Mesenchymal stem cell (in vitro differentiated cells and primary cell): ENCODE data around the gene TTYH3.
A peak's percentile ranks its signal among the peaks of the same experiment; 100 is the strongest.

Experiments
- DNase-seq: peaks from one replicate; pipeline ENCODE4 v3.0.0-alpha.2; 2013
- H2AFZ ChIP-seq: one replicate; pipeline ENCODE4 v1.6.1; 2013; ENCODE audit warnings: low read depth, mild to moderate bottlenecking, control low read depth, inconsistent platforms, low read length, moderate library complexity
- H2AK5ac ChIP-seq: 2 replicates; pipeline ENCODE4 v1.6.1; 2013; ENCODE audit warnings: low read length, moderate library complexity, mild to moderate bottlenecking, inconsistent platforms; ENCODE audit not compliant: severe bottlenecking
- H2BK120ac ChIP-seq: one replicate; pipeline ENCODE4 v1.6.1; 2013; ENCODE audit warnings: low read depth, mild to moderate bottlenecking, inconsistent platforms, low read length, moderate library complexity
- H2BK12ac ChIP-seq, 2 experiments: one replicate each; pipeline ENCODE4 v1.6.1; 2013; ENCODE audit warnings: inconsistent platforms in 2 of 2, low read length in 2 of 2, mild to moderate bottlenecking in 2 of 2, moderate library complexity in 2 of 2, control low read depth in 1 of 2
- H2BK15ac ChIP-seq: one replicate; pipeline ENCODE4 v1.6.1; 2013; ENCODE audit warnings: mild to moderate bottlenecking, low read depth, inconsistent platforms; ENCODE audit not compliant: poor library complexity, severe bottlenecking
- H2BK5ac ChIP-seq: 2 replicates; pipeline ENCODE4 v1.6.1; 2013; ENCODE audit warnings: low read depth, mild to moderate bottlenecking, low read length, control low read depth, inconsistent platforms; ENCODE audit not compliant: poor library complexity, severe bottlenecking
- H3K14ac ChIP-seq, 2 experiments: one replicate each; pipeline ENCODE4 v1.6.1; 2013; ENCODE audit warnings: inconsistent platforms in 2 of 2, low read length in 2 of 2, control low read depth in 1 of 2, mild to moderate bottlenecking in 1 of 2, moderate library complexity in 1 of 2
- H3K18ac ChIP-seq, 2 experiments: one replicate each; pipeline ENCODE4 v1.6.1; 2013; ENCODE audit warnings: inconsistent platforms in 2 of 2, low read length in 2 of 2, control low read depth in 1 of 2, low read depth in 1 of 2, mild to moderate bottlenecking in 1 of 2
- H3K23ac ChIP-seq, 2 experiments: one replicate each; pipeline ENCODE4 v1.6.1; 2013; ENCODE audit warnings: inconsistent platforms in 2 of 2, low read length in 2 of 2, mild to moderate bottlenecking in 2 of 2, moderate library complexity in 2 of 2, control low read depth in 1 of 2
- H3K27ac ChIP-seq: 2 replicates; pipeline ENCODE4 v1.5.1; 2013; ENCODE audit warnings: mild to moderate bottlenecking, moderate library complexity, low read length, control low read depth, inconsistent platforms; ENCODE audit not compliant: poor library complexity, severe bottlenecking
- H3K27me3 ChIP-seq, 2 experiments: 2 replicates each; pipeline versions ENCODE4 v1.6.1 to v1.7.0; 2013; ENCODE audit warnings: low read length in 2 of 2, mild to moderate bottlenecking in 2 of 2, moderate library complexity in 2 of 2, control low read depth in 1 of 2, inconsistent platforms in 1 of 2; ENCODE audit not compliant: control insufficient read depth in 1 of 2, insufficient read depth in 1 of 2
- H3K36me3 ChIP-seq, 2 experiments: 2 replicates each; pipeline versions ENCODE4 v1.6.1 to v1.7.0; 2013; ENCODE audit warnings: low read length in 2 of 2, control low read depth in 1 of 2, inconsistent platforms in 1 of 2, low read depth in 1 of 2, mild to moderate bottlenecking in 1 of 2; ENCODE audit not compliant: insufficient read depth in 2 of 2, control insufficient read depth in 1 of 2
- H3K4ac ChIP-seq, 2 experiments: one replicate each; pipeline ENCODE4 v1.6.1; 2013; ENCODE audit warnings: inconsistent platforms in 2 of 2, low read length in 2 of 2, mild to moderate bottlenecking in 2 of 2, moderate library complexity in 2 of 2, control low read depth in 1 of 2, low read depth in 1 of 2
- H3K4me1 ChIP-seq: 2 replicates; pipeline ENCODE4 v1.6.1; 2013; ENCODE audit warnings: low read depth, low read length, control low read depth; ENCODE audit not compliant: control insufficient read depth, insufficient read depth
- H3K4me2 ChIP-seq: 2 replicates; pipeline ENCODE4 v1.6.1; 2013; ENCODE audit warnings: low read length, mild to moderate bottlenecking, inconsistent platforms; ENCODE audit not compliant: poor library complexity, severe bottlenecking
- H3K4me3 ChIP-seq, 2 experiments: 2 replicates each; pipeline versions ENCODE4 v1.5.1 to v1.7.0; 2013; ENCODE audit warnings: low read length in 2 of 2, mild to moderate bottlenecking in 2 of 2, control low read depth in 1 of 2, low read depth in 1 of 2; ENCODE audit not compliant: insufficient read depth in 1 of 2
- H3K79me1 ChIP-seq: replicated peaks from 2 replicates; pipeline ENCODE4 v1.6.1; 2013; ENCODE audit warnings: mild to moderate bottlenecking, control low read depth, low read length, inconsistent platforms; ENCODE audit not compliant: poor library complexity, severe bottlenecking
- H3K9ac ChIP-seq: 2 replicates; pipeline ENCODE4 v1.7.0; 2013; ENCODE audit warnings: mild to moderate bottlenecking, low read length, moderate library complexity
- H3K9me3 ChIP-seq: 2 replicates; pipeline ENCODE4 v1.7.0; 2013; ENCODE audit warnings: mild to moderate bottlenecking, low read length; ENCODE audit not compliant: control insufficient read depth
- H4K8ac ChIP-seq: one replicate; pipeline ENCODE4 v1.6.1; 2013; ENCODE audit warnings: inconsistent platforms, mild to moderate bottlenecking, low read length, moderate library complexity
- H4K91ac ChIP-seq: one replicate; pipeline ENCODE4 v1.6.1; 2013; ENCODE audit warnings: mild to moderate bottlenecking, low read length, inconsistent platforms
- WGBS: methylation state at CpG from one replicate; pipeline ENCODE4 v1.1.7; 2013; ENCODE audit warnings: mixed read lengths; 5-methylcytosine and 5-hydroxymethylcytosine counted together

The TTYH3 gene

GRCh38 chr7:2623698-2624014 is 8.1 kb upstream of the TTYH3 start:
- H2BK12ac ChIP-seq = peak overlapping the region; percentile 27 to 72
- H3K4me2 ChIP-seq = no peak overlapping the region
- peak overlapping the region; percentile 71 for H4K91ac ChIP-seq
- no peak overlapping the region for H3K27ac ChIP-seq
- peak overlapping the region; percentile 50 to 85 for H3K4ac ChIP-seq
- peak overlapping the region; percentile 92 for H2BK15ac ChIP-seq
- peak overlapping the region; percentile 54 for H2BK120ac ChIP-seq
- H3K23ac ChIP-seq = no peak overlapping the region
- H2AK5ac ChIP-seq = peak overlapping the region; percentile 85
- no peak overlapping the region for H3K4me3 ChIP-seq
- peaks cover 4% of the 10 kb centered on the region for H3K79me1 ChIP-seq
- peak overlapping the region; percentile 7 for H3K9ac ChIP-seq
- H2BK5ac ChIP-seq = peak overlapping the region; percentile 32
- no peaks in the 10 kb centered on the region for H3K36me3 ChIP-seq
- H3K9me3 ChIP-seq = no peaks in the 10 kb centered on the region
- no peak for DNase-seq
- H3K18ac ChIP-seq = peak overlapping the region; percentile 13 to 73
- H3K4me1 ChIP-seq = peaks cover 49% of the 10 kb centered on the region
- no peak overlapping the region for H2AFZ ChIP-seq
- 94% methylated on average over 9 of the region's 10 CpGs for WGBS
- H4K8ac ChIP-seq = peak overlapping the region; percentile 43
- H3K14ac ChIP-seq = peak overlapping the region in 1 of 2 experiments; percentile 9
- no peaks in the 10 kb centered on the region for H3K27me3 ChIP-seq

- Histone ChIP-seq H3K79me1 (peaks cover 4% of the 10 kb centered on the region), H2BK15ac (peak overlapping the region; percentile 92), H2AK5ac (peak overlapping the region; percentile 85), H3K27me3 (no peaks in the 10 kb centered on the region), H2BK120ac (no peak overlapping the region), H3K4ac (peak overlapping the region in 1 of 2 experiments; percentile 85), H3K4me2 (no peak overlapping the region), H3K14ac (peak overlapping the region in 1 of 2 experiments; percentile 9), H4K8ac (peak overlapping the region; percentile 43), H3K4me1 (peaks cover 45% of the 10 kb centered on the region), H3K4me3 (peak overlapping the region in 1 of 2 experiments; percentile 9), H2BK12ac (peak overlapping the region; percentile 27 to 30), H3K18ac (peak overlapping the region in 1 of 2 experiments; percentile 35), H3K9me3 (no peaks in the 10 kb centered on the region), H2AFZ (no peak overlapping the region), H3K27ac (no peak overlapping the region), H3K36me3 (no peaks in the 10 kb centered on the region), H3K23ac (no peak overlapping the region), H3K9ac (peak overlapping the region; percentile 25), H4K91ac (peak overlapping the region; percentile 71), H2BK5ac (no peak overlapping the region)
- 84% methylated on average over 18 of the region's 18 CpGs for WGBS
- no peak for DNase-seq
These were observed 7.4 kb upstream of the TTYH3 start for GRCh38 chr7:2624293-2624886.

GRCh38 chr7:2626498-2627117 is 5.2 kb upstream of the TTYH3 start:
- H2BK5ac ChIP-seq = no peak overlapping the region
- peak overlapping the region; percentile 46 for H2AK5ac ChIP-seq
- WGBS = 91% methylated on average over 19 of the region's 20 CpGs
- H3K79me1 ChIP-seq = peaks cover 4% of the 10 kb centered on the region
- no peak overlapping the region for H3K4ac ChIP-seq
- DNase-seq = no peak
- H2AFZ ChIP-seq = no peak overlapping the region
- no peak overlapping the region for H2BK15ac ChIP-seq
- H3K4me1 ChIP-seq = peaks cover 52% of the 10 kb centered on the region
- no peak overlapping the region for H3K4me3 ChIP-seq
- H3K9me3 ChIP-seq = no peaks in the 10 kb centered on the region
- no peak overlapping the region for H3K23ac ChIP-seq
- H3K36me3 ChIP-seq = no peaks in the 10 kb centered on the region
- no peak overlapping the region for H3K14ac ChIP-seq
- H3K27me3 ChIP-seq = no peaks in the 10 kb centered on the region
- H3K27ac ChIP-seq = no peak overlapping the region
- no peak overlapping the region for H2BK120ac ChIP-seq
- no peak overlapping the region for H3K18ac ChIP-seq
- peak overlapping the region; percentile 79 for H3K9ac ChIP-seq
- H3K4me2 ChIP-seq = no peak overlapping the region
- H2BK12ac ChIP-seq = no peak overlapping the region
- no peak overlapping the region for H4K8ac ChIP-seq
- H4K91ac ChIP-seq = no peak overlapping the region

GRCh38 chr7:2627258-2628129 is 4.3 kb upstream of the TTYH3 start:
- Histone ChIP-seq H2BK5ac (no peak overlapping the region), H4K91ac (no peak overlapping the region), H2BK12ac (peak overlapping the region in 1 of 2 experiments; percentile 45), H3K27ac (no peak overlapping the region), H2AK5ac (no peak overlapping the region), H3K4me1 (peaks cover 43% of the 10 kb centered on the region), H3K9me3 (no peaks in the 10 kb centered on the region), H4K8ac (no peak overlapping the region), H3K9ac (peak overlapping the region; percentile 79), H3K18ac (peak overlapping the region; percentile 1 to 30), H3K4ac (no peak overlapping the region), H3K23ac (no peak overlapping the region), H3K14ac (no peak overlapping the region), H3K4me2 (no peak overlapping the region), H2AFZ (no peak overlapping the region), H3K79me1 (peaks cover 4% of the 10 kb centered on the region), H3K27me3 (no peaks in the 10 kb centered on the region), H2BK120ac (no peak overlapping the region), H2BK15ac (no peak overlapping the region), H3K36me3 (no peaks in the 10 kb centered on the region), H3K4me3 (no peak overlapping the region)
- WGBS = 72% methylated on average over 9 of the region's 9 CpGs
- no peak for DNase-seq
